Ramos (cell line): ENCODE results near the gene TMEM145.

Source experiments
- in situ Hi-C: fragments of 300-500 bp; cut with MboI; formaldehyde crosslinking; loops from one replicate; pipeline ENCODE4 v1.14.3; 2022; ENCODE audit warnings: low sequenced_read_pairs; ENCODE audit not compliant: unreplicated experiment

TMEM145 gene

GRCh38 chr19:42303876-42304275, 9.2 kb upstream of the TMEM145 start:
- in situ Hi-C loops, result no loop called here

- in situ Hi-C loops, result no loop called here
These were observed 6.5 kb upstream of the TMEM145 start for GRCh38 chr19:42306646-42307045.

GRCh38 chr19:42309686-42310085, 3.4 kb upstream of the TMEM145 start:
- in situ Hi-C loops, result no loop called here

GRCh38 chr19:42311657-42312056, 1.5 kb upstream of the TMEM145 start:
- in situ Hi-C loops, result no loop called here

- in situ Hi-C loops, result no loop called here
These were observed 739 bp upstream of the TMEM145 start for GRCh38 chr19:42312370-42312769.

GRCh38 chr19:42313840-42314755, 989 bp downstream of the TMEM145 start:
- in situ Hi-C loops, result no loop called here

GRCh38 chr19:42315024-42315423, 1.9 kb downstream of the TMEM145 start:
- in situ Hi-C loops, result no loop called here

GRCh38 chr19:42316223-42317211, 3.4 kb downstream of the TMEM145 start:
- in situ Hi-C loops, result no loop called here

- in situ Hi-C loops, result no loop called here
These were observed 4.4 kb downstream of the TMEM145 start for GRCh38 chr19:42317535-42317934.

- in situ Hi-C loops, result no loop called here
These were observed 9.2 kb downstream of the TMEM145 start for GRCh38 chr19:42322305-42322704.

- in situ Hi-C loops, result no loop called here
These were observed 10.4 kb downstream of the TMEM145 start for GRCh38 chr19:42323473-42323851.

GRCh38 chr19:42323852-42324654, 10.9 kb downstream of the TMEM145 start:
- in situ Hi-C loops, result no loop called here

GRCh38 chr19:42324655-42325307, 11.7 kb downstream of the TMEM145 start:
- in situ Hi-C loops, result no loop called here

- in situ Hi-C loops, result no loop called here
These were observed 12.3 kb downstream of the TMEM145 start, which contains the start of gene MEGF8 for GRCh38 chr19:42325308-42325895. TSS of gene MEGF8 (plus strand) at chr19:42325635. CDS start at chr19:42326244, 609 bp downstream.

- in situ Hi-C loops, result no loop called here
These were observed 13.0 kb downstream of the TMEM145 start for GRCh38 chr19:42325896-42326771.

- in situ Hi-C loops, result no loop called here
These were observed 13.9 kb downstream of the TMEM145 start for GRCh38 chr19:42326969-42327368.

- in situ Hi-C loops, result no loop called here
These were observed 14.3 kb downstream of the TMEM145 start for GRCh38 chr19:42327381-42327780.

GRCh38 chr19:42328106-42328505, 15.0 kb downstream of the TMEM145 start:
- in situ Hi-C loops, result no loop called here
